ENCODE data around the gene NCBP3. TPM values are rescaled to one million over a fixed set of nuclear protein-coding genes. Genes with fewer than 3 reads are reported as not detected.

Gene NCBP3
- total and polyA plus RNA-seq, 2 donors (not counting 3 experiments of a cell fraction or from before 2014, with no cell fraction given): 18.2 to 51.1 TPM

DNA sequence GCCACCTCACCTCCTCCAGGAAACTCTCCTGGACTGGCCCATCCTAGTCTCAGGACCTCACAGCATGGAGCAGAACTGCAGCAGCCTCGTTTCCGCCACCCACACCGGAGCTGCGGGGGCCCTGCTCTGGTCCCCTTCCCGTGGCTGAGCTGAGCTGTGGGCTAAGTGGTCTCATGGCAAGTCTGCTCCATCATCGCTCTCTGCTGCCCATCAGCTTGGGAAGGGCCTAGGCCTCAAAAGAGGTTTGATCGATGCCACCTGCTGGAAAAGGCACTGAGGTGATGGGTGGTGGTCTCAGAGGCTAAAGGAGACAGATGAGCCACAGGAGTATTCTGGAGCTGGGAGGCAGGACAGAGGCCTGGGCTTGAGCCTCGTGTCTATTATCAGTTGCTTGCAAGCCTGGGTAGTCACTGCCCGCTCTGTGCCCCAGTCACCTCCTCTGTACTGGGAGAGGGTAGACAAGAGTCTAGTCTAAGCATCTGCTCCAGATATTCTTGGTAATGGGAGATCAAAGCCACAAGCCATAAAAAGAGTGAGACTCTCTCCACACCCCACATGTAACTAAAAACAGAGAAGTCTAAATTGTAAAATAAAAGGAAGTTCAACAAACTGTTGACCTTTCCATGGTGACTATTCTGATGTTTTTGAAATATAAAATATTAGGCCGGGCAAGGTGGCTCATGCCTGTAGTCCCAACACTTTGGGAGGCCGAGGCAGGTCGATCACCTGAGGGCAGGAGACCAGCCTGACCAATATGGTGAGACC is 46.7 kb downstream of the NCBP3 start:
- Histone ChIP-seq H3K4me2 (ENCODE audit: insufficient read depth, low read length) (no peak overlapping the region), H3K27me3 (ENCODE audit: control insufficient read depth in 2 of 2, insufficient read depth in 2 of 2, low read length in 2 of 2) (no peaks in the 10 kb centered on the region), H3K9me3 (replicated peaks; ENCODE audit: control insufficient read depth, insufficient read depth, low read length) (no peaks in the 10 kb centered on the region), H3K9me1 (replicated peaks; ENCODE audit: control insufficient read depth, extremely low read depth, insufficient read depth, low read length) (no peaks in the 10 kb centered on the region), H4K20me1 (replicated peaks; ENCODE audit: control insufficient read depth, extremely low read depth, insufficient read depth, low read length) (no peaks in the 10 kb centered on the region), H3K4me3 (replicated peaks in 1 of 3; ENCODE audit: insufficient read depth in 1 of 3, low read depth in 1 of 3, low read length in 3 of 3) (no peak overlapping the region), H3K4me1 (ENCODE audit: control insufficient read depth, extremely low read depth, insufficient read depth, low read length) (no peaks in the 10 kb centered on the region), H3K79me2 (ENCODE audit: control insufficient read depth, insufficient read depth, low read length) (no peaks in the 10 kb centered on the region), H3K27ac (ENCODE audit: insufficient read depth, low read depth, low read length) (no peak overlapping the region), H3K9ac (replicated peaks; ENCODE audit: extremely low read depth, insufficient read depth, low read length) (no peak overlapping the region), H3K36me3 (ENCODE audit: control insufficient read depth in 2 of 2, extremely low read depth in 1 of 2, insufficient read depth in 2 of 2, low read length in 2 of 2) (no peaks in the 10 kb centered on the region), H2AFZ (ENCODE audit: low read depth, low read length) (no peak overlapping the region)
- intact Hi-C loops (cut with micrococcal nuclease) (no loop called here), dilution Hi-C loops (cut with MboI; ENCODE audit: extremely low pct_ligation_motif_present, low sequenced_read_pairs) (no loop called here)
- BruUV-seq (replicated peaks): no TSS peak
- ChIA-PET POLR2A (no interaction called here), CTCF (interaction anchor here (1.3 kb wide), 1 partner anchor 62 kb away, joined by 8 read pairs; no protein-coding TSS in a partner anchor)
- FAIRE-seq (no peak), DNase-seq (ENCODE audit: low read depth, low spot score) (no peak)
- TF ChIP-seq FOS (IDR thresholded peaks at IDR 0.05; ENCODE audit: borderline replicate concordance, insufficient read depth, low read length): no peak
- TF ChIP-seq MYC (IDR thresholded peaks at IDR 0.05; ENCODE audit: low read depth, low read length): no peak
- TF ChIP-seq POLR2AphosphoS5 (IDR thresholded peaks at IDR 0.05; ENCODE audit: insufficient read depth, low read depth, low read length): no peak
- no peak for TF ChIP-seq POLR2A (IDR thresholded peaks at IDR 0.05; ENCODE audit: low read depth, low read length)
- TF ChIP-seq, protein P1, sequence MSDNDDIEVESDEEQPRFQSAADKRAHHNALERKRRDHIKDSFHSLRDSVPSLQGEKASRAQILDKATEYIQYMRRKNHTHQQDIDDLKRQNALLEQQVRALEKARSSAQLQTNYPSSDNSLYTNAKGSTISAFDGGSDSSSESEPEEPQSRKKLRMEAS (IDR thresholded peaks at IDR 0.05; ENCODE audit: insufficient read depth, insufficient read length): no peak
- no peak for TF ChIP-seq EZH2 (IDR thresholded peaks at IDR 0.05; ENCODE audit: borderline replicate concordance, low read depth, low read length, severe bottlenecking)
- TF ChIP-seq JUN (IDR thresholded peaks at IDR 0.05; ENCODE audit: borderline replicate concordance, insufficient read depth, insufficient read length, low read depth): no peak
- TF ChIP-seq, protein P2, sequence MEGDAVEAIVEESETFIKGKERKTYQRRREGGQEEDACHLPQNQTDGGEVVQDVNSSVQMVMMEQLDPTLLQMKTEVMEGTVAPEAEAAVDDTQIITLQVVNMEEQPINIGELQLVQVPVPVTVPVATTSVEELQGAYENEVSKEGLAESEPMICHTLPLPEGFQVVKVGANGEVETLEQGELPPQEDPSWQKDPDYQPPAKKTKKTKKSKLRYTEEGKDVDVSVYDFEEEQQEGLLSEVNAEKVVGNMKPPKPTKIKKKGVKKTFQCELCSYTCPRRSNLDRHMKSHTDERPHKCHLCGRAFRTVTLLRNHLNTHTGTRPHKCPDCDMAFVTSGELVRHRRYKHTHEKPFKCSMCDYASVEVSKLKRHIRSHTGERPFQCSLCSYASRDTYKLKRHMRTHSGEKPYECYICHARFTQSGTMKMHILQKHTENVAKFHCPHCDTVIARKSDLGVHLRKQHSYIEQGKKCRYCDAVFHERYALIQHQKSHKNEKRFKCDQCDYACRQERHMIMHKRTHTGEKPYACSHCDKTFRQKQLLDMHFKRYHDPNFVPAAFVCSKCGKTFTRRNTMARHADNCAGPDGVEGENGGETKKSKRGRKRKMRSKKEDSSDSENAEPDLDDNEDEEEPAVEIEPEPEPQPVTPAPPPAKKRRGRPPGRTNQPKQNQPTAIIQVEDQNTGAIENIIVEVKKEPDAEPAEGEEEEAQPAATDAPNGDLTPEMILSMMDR (IDR thresholded peaks at IDR 0.05; ENCODE audit: extremely low read depth in 1 of 2, insufficient read depth in 1 of 2, low read depth in 1 of 2, low read length in 2 of 2): no peak
- no peak for TF ChIP-seq GATA2 (IDR thresholded peaks at IDR 0.05; ENCODE audit: insufficient read depth, insufficient read length, low read depth, low read length)

Data from endothelial cell of umbilical vein (primary cell).